Ishikawa (cell line): ENCODE data around the gene TTC8.

Source experiments
- CEBPB ChIP-seq: IDR thresholded peaks from 2 replicates; pipeline ENCODE4 v1.6.1; 2012
- CREB1 ChIP-seq: IDR thresholded peaks from 2 replicates; pipeline ENCODE4 v1.6.1; 2012; ENCODE audit warnings: low read depth
- EGR1 ChIP-seq: IDR thresholded peaks from 2 replicates; pipeline ENCODE4 v1.6.1; 2012
- EP300 ChIP-seq: IDR thresholded peaks from 2 replicates; pipeline ENCODE4 v1.6.1; 2012; ENCODE audit warnings: borderline replicate concordance
- FOXM1 ChIP-seq: IDR thresholded peaks from 2 replicates; pipeline ENCODE4 v1.6.1; 2012; ENCODE audit warnings: low read depth, borderline replicate concordance
- NFIC ChIP-seq: IDR thresholded peaks from 2 replicates; pipeline ENCODE4 v1.6.1; 2012
- RAD21 ChIP-seq: IDR thresholded peaks from 2 replicates; pipeline ENCODE4 v1.6.1; 2012; ENCODE audit warnings: low read depth
- TAF1 ChIP-seq: IDR thresholded peaks from 2 replicates; pipeline ENCODE4 v1.6.1; 2012; ENCODE audit warnings: low read depth, mild to moderate bottlenecking
- TCF12 ChIP-seq: IDR thresholded peaks from 2 replicates; pipeline ENCODE4 v1.6.1; 2012; ENCODE audit warnings: low read depth
- TEAD4 ChIP-seq: IDR thresholded peaks from 2 replicates; pipeline ENCODE4 v1.6.1; 2012
- YY1 ChIP-seq: IDR thresholded peaks from 2 replicates; pipeline ENCODE4 v1.6.1; 2012; ENCODE audit warnings: low read depth
- ZBTB7A ChIP-seq: IDR thresholded peaks from 2 replicates; pipeline ENCODE4 v1.6.1; 2012; ENCODE audit warnings: low read depth
- TF ChIP-seq, protein P1 (sequence below): IDR thresholded peaks from 2 replicates; pipeline ENCODE4 v1.6.1; 2012
- TF ChIP-seq, protein P2 (sequence below): IDR thresholded peaks from 2 replicates; pipeline ENCODE4 v1.6.1; 2012; ENCODE audit warnings: low read depth, mild to moderate bottlenecking
- TF ChIP-seq, protein P3 (sequence below): IDR thresholded peaks from 2 replicates; pipeline ENCODE4 v1.6.1; 2012

TTC8 gene

DNA sequence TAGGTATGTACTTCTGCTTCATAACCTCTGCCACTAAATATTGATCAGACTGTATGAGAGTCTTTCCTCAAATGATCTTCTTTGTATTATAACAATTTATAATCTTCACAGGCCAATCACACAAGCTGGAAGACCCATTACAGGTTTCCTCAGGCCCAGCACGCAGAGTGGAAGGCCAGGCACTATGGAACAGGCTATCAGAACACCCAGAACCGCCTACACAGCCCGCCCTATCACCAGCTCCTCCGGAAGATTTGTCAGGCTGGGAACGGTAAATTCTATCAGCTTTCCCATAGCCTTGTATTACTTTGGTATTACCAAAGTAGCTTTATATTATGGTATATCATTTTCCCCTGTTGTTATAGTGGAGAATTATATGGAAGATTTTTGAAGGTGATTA is 16.5 kb downstream of the TTC8 start:
- no peak for TF ChIP-seq TAF1
- no peak for TF ChIP-seq RAD21
- TF ChIP-seq YY1: no peak
- no peak for TF ChIP-seq NFIC
- TF ChIP-seq EGR1: no peak
- no peak for TF ChIP-seq TCF12
- TF ChIP-seq CREB1: no peak
- no peak for TF ChIP-seq TEAD4
- TF ChIP-seq, protein P1, sequence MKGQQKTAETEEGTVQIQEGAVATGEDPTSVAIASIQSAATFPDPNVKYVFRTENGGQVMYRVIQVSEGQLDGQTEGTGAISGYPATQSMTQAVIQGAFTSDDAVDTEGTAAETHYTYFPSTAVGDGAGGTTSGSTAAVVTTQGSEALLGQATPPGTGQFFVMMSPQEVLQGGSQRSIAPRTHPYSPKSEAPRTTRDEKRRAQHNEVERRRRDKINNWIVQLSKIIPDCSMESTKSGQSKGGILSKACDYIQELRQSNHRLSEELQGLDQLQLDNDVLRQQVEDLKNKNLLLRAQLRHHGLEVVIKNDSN: no peak
- no peak for TF ChIP-seq EP300
- TF ChIP-seq, protein P2, sequence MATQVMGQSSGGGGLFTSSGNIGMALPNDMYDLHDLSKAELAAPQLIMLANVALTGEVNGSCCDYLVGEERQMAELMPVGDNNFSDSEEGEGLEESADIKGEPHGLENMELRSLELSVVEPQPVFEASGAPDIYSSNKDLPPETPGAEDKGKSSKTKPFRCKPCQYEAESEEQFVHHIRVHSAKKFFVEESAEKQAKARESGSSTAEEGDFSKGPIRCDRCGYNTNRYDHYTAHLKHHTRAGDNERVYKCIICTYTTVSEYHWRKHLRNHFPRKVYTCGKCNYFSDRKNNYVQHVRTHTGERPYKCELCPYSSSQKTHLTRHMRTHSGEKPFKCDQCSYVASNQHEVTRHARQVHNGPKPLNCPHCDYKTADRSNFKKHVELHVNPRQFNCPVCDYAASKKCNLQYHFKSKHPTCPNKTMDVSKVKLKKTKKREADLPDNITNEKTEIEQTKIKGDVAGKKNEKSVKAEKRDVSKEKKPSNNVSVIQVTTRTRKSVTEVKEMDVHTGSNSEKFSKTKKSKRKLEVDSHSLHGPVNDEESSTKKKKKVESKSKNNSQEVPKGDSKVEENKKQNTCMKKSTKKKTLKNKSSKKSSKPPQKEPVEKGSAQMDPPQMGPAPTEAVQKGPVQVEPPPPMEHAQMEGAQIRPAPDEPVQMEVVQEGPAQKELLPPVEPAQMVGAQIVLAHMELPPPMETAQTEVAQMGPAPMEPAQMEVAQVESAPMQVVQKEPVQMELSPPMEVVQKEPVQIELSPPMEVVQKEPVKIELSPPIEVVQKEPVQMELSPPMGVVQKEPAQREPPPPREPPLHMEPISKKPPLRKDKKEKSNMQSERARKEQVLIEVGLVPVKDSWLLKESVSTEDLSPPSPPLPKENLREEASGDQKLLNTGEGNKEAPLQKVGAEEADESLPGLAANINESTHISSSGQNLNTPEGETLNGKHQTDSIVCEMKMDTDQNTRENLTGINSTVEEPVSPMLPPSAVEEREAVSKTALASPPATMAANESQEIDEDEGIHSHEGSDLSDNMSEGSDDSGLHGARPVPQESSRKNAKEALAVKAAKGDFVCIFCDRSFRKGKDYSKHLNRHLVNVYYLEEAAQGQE: no peak
- no peak for TF ChIP-seq FOXM1
- TF ChIP-seq CEBPB: no peak

DNA sequence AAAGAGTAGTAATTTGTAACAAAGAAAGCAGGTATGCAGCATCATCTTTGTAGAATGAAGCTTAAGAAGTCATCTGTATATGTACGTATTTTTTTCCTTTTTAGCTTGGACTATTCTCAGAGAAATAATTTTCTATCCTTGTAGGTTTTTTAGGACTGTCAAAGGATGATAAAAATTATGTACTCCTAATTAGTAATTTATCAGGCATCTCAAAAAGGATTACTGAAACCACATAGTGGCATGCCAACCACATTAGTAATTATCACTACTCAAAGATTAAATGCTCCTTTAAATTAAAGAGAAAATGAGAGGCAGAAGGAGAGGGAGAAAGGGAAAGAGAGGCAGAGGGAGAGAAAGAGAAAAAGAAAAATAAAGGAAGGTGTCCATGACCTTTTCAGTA is 17.3 kb downstream of the TTC8 start:
- TF ChIP-seq CREB1 (no peak), EP300 (no peak), TAF1 (no peak), NFIC (no peak), TEAD4 (no peak), RAD21 (no peak), TCF12 (no peak), FOXM1 (no peak), CEBPB (no peak), YY1 (no peak), ZBTB7A (no peak), EGR1 (no peak)
- TF ChIP-seq, protein P3, sequence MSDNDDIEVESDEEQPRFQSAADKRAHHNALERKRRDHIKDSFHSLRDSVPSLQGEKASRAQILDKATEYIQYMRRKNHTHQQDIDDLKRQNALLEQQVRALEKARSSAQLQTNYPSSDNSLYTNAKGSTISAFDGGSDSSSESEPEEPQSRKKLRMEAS: no peak
- TF ChIP-seq, protein P2: no peak
- TF ChIP-seq, protein P1: no peak

DNA sequence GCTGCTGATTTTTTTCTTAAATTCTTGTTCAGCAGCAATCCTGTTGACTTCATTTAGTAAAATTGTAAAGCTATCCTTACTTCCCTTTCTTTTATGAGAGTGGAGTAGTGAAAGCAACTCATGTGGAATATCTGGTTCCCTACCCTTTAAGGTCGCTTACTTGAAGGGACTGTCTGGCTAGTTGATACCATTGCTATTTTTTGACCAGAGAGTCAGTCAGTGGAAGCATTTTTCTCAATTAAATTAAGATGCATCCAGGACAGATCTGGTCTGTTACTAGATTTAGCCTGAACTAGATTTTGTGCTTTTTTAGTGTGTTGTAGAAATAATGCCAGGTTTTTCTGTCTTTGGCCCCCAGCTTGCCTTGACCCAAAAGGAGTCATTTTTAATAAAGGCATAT is 18.0 kb downstream of the TTC8 start:
- TF ChIP-seq ZBTB7A (no peak), YY1 (no peak), RAD21 (no peak), TCF12 (no peak), TAF1 (no peak), EP300 (no peak), FOXM1 (no peak), NFIC (no peak), CEBPB (no peak), TEAD4 (no peak), CREB1 (no peak), EGR1 (no peak)
- TF ChIP-seq, protein P2: no peak
- TF ChIP-seq, protein P1: no peak
- TF ChIP-seq, protein P3: no peak

DNA sequence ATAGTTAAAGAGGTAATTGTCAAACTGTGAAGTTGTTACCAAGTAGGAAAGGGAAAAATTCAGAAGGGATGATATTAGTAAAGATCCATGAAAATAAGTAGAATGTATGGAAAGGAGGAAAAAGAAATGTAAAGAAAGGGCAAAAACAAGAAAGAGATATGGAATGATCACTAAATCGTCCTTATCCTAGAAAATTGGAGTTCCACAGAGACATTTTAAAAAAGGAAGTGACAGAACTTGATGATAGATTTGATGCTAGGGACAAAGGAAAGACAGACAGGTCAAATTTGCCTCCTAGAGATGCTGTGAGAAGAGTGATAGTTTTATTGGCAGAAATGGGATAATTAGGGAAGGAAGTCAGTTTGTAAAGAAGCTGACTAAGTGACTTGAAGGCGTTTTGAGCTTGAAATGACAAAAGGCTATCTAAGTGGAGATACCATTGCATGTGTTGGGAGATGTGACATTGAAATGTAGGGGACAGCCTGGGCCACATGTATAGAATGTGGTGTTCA is 20.6 kb downstream of the TTC8 start:
- TF ChIP-seq CREB1 (no peak), NFIC (no peak), TEAD4 (no peak), FOXM1 (no peak), ZBTB7A (no peak)
- TF ChIP-seq, protein P2: no peak
